Endodermal cell (in vitro differentiated cells): Measurements from ENCODE around the gene LPXN. TPM values are rescaled to one million over a fixed set of nuclear protein-coding genes. Genes with fewer than 3 reads are reported as not detected.

Source experiments
- DNase-seq: peaks from one replicate; pipeline ENCODE4 v3.0.0-alpha.2; 2017
- H3K27ac ChIP-seq: 2 replicates; pipeline ENCODE4 v1.5.1; 2013; ENCODE audit warnings: mild to moderate bottlenecking, low read depth, low read length, moderate library complexity
- H3K27me3 ChIP-seq: 2 replicates; pipeline ENCODE4 v1.6.1; 2013; ENCODE audit warnings: mild to moderate bottlenecking, low read length, moderate library complexity; ENCODE audit not compliant: insufficient read depth, control insufficient read depth, poor library complexity, severe bottlenecking
- H3K36me3 ChIP-seq: 2 replicates; pipeline ENCODE4 v1.7.0; 2013; ENCODE audit warnings: mild to moderate bottlenecking, low read length, moderate library complexity; ENCODE audit not compliant: control insufficient read depth, insufficient read depth
- H3K4me1 ChIP-seq: one replicate; pipeline ENCODE4 v1.7.0; 2013; ENCODE audit warnings: low read length; ENCODE audit not compliant: control insufficient read depth, insufficient read depth
- H3K4me3 ChIP-seq: 2 replicates; pipeline ENCODE4 v1.5.1; 2013; ENCODE audit warnings: mild to moderate bottlenecking, low read length, moderate library complexity
- H3K9ac ChIP-seq: 2 replicates; pipeline ENCODE4 v1.6.1; 2013; ENCODE audit warnings: mild to moderate bottlenecking, low read length, moderate library complexity; ENCODE audit not compliant: poor library complexity, severe bottlenecking; ENCODE audit errors: extremely low read depth
- H3K9me3 ChIP-seq: 2 replicates; pipeline ENCODE4 v1.6.1; 2013; ENCODE audit warnings: mild to moderate bottlenecking, low read length, moderate library complexity; ENCODE audit not compliant: control insufficient read depth
- H3K27ac Mint-ChIP-seq: 2 replicates; pipeline ENCODE4 v1.8.0; 2020; ENCODE audit warnings: mixed read lengths
- H3K27me3 Mint-ChIP-seq: 2 replicates; pipeline ENCODE4 v1.8.0; 2021; ENCODE audit warnings: mild to moderate bottlenecking, mixed read lengths; ENCODE audit not compliant: insufficient read depth
- H3K36me3 Mint-ChIP-seq: 2 replicates; pipeline ENCODE4 v1.8.0; 2020; ENCODE audit warnings: low read depth, mixed read lengths
- H3K4me1 Mint-ChIP-seq: 2 replicates; pipeline ENCODE4 v1.8.0; 2020; ENCODE audit warnings: mixed read lengths
- H3K4me3 Mint-ChIP-seq: 2 replicates; pipeline ENCODE4 v1.8.0; 2020; ENCODE audit warnings: mild to moderate bottlenecking, moderate library complexity, mixed read lengths
- H3K9me3 Mint-ChIP-seq: 2 replicates; pipeline ENCODE4 v1.8.0; 2020; ENCODE audit warnings: mild to moderate bottlenecking, mixed read lengths
- CTCF ChIP-seq: fragments of 200-600 bp; sonication (generic); conservative IDR thresholded peaks from 2 replicates; pipeline ENCODE4 v1.5.0; 2021; ENCODE audit warnings: antibody characterized with exemption, mild to moderate bottlenecking
- WGBS, 2 experiments: methylation state at CpG; one replicate each; pipeline versions ENCODE4 v1.1.5 to v1.1.7; 2013; ENCODE audit warnings: missing lambda C conversion rate in 2 of 2, mixed read lengths in 1 of 2; ENCODE audit not compliant: insufficient coverage in 1 of 2, insufficient read length in 1 of 2; 5-methylcytosine and 5-hydroxymethylcytosine counted together
- total RNA-seq, 2 donors: library from RNA; stranded (reverse); fragmentation: NEBNext Ultra II Directional in 1 of 2; extraction: Animal tissue kit (Norgen Biotek cat#: 25700) in 1 of 2; gene quantifications; 2 replicates in 1 of 2; 3 replicates in 1 of 2; pipeline ENCODE4 v1.2.1, GENCODE V29; 2021

The LPXN gene
- total RNA-seq, 2 donors from 2014 or later: 1.9 to 2.7 TPM

- no peaks in the 10 kb centered on the region for H3K9me3 ChIP-seq
- H3K27me3 ChIP-seq: no peaks in the 10 kb centered on the region
- 65 to 79% methylated on average over 2 to 4 of the region's 4 CpGs for WGBS, 2 experiments
- H3K9ac ChIP-seq: no peak overlapping the region
- peak; percentile 86 for DNase-seq
- no peaks in the 10 kb centered on the region for H3K27me3 Mint-ChIP-seq
- H3K36me3 ChIP-seq: no peaks in the 10 kb centered on the region
- no peak overlapping the region for H3K27ac ChIP-seq
- no peaks in the 10 kb centered on the region for H3K4me1 ChIP-seq
- H3K9me3 Mint-ChIP-seq: no peaks in the 10 kb centered on the region
- peak; percentile 90 for TF ChIP-seq CTCF
- no peak overlapping the region for H3K4me3 Mint-ChIP-seq
- H3K4me3 ChIP-seq: no peak overlapping the region
- H3K4me1 Mint-ChIP-seq: no peaks in the 10 kb centered on the region
- no peak overlapping the region for H3K27ac Mint-ChIP-seq
- H3K36me3 Mint-ChIP-seq: peaks cover 8% of the 10 kb centered on the region
Observed at GRCh38 chr11:58567889-58568512, 7.7 kb downstream of the LPXN start.

GRCh38 chr11:58564231-58564630, 11.4 kb downstream of the LPXN start:
- no peak overlapping the region for H3K4me3 ChIP-seq
- Mint-ChIP-seq H3K27ac (no peak overlapping the region), H3K4me1 (no peaks in the 10 kb centered on the region), H3K27me3 (no peaks in the 10 kb centered on the region), H3K9me3 (no peaks in the 10 kb centered on the region), H3K4me3 (no peak overlapping the region), H3K36me3 (peaks cover 3% of the 10 kb centered on the region)
- no peaks in the 10 kb centered on the region for H3K9me3 ChIP-seq
- TF ChIP-seq CTCF: no peak
- no peak overlapping the region for H3K27ac ChIP-seq
- no peak overlapping the region for H3K9ac ChIP-seq
- no peaks in the 10 kb centered on the region for H3K4me1 ChIP-seq
- no peaks in the 10 kb centered on the region for H3K36me3 ChIP-seq
- no peak for DNase-seq
- no peaks in the 10 kb centered on the region for H3K27me3 ChIP-seq

GRCh38 chr11:58562375-58562800, 13.3 kb downstream of the LPXN start:
- Histone ChIP-seq H3K27ac (no peak overlapping the region), H3K9ac (no peak overlapping the region), H3K27me3 (no peaks in the 10 kb centered on the region), H3K4me3 (no peak overlapping the region), H3K4me1 (no peaks in the 10 kb centered on the region), H3K9me3 (no peaks in the 10 kb centered on the region), H3K36me3 (no peaks in the 10 kb centered on the region)
- H3K9me3 Mint-ChIP-seq: no peaks in the 10 kb centered on the region
- no peak overlapping the region for H3K27ac Mint-ChIP-seq
- no peak for DNase-seq
- H3K36me3 Mint-ChIP-seq: no peaks in the 10 kb centered on the region
- no peaks in the 10 kb centered on the region for H3K4me1 Mint-ChIP-seq
- H3K4me3 Mint-ChIP-seq: no peak overlapping the region
- no peaks in the 10 kb centered on the region for H3K27me3 Mint-ChIP-seq
- TF ChIP-seq CTCF: no peak
